ENCODE results near the gene BBLN.

- TF ChIP-seq FOXK2 (IDR thresholded peaks at IDR 0.05) (no peak), TARDBP (IDR thresholded peaks at IDR 0.05) (no peak), HDGF (IDR thresholded peaks at IDR 0.05; ENCODE audit: borderline replicate concordance) (no peak), SP1 (IDR thresholded peaks at IDR 0.05) (no peak), ARNT (IDR thresholded peaks at IDR 0.05) (no peak)
Observed at GRCh38 chr9:128180001-128180400, 19.9 kb downstream of the BBLN start.
